Left ventricle myocardium inferior (tissue), 1 donor: ENCODE data around the gene STIMATE. TPM values are rescaled to one million over a fixed set of nuclear protein-coding genes. Genes with fewer than 3 reads are reported as not detected.

Experiments
- DNase-seq: peaks from one replicate; pipeline ENCODE4 v3.0.0-alpha.2; 2020
- H3K27ac ChIP-seq: fragments of 200-600 bp; replicated peaks from 2 replicates; pipeline ENCODE4 v1.8.0; 2021
- H3K27me3 ChIP-seq: fragments of 200-600 bp; 2 replicates; pipeline ENCODE4 v1.8.0; 2021; ENCODE audit warnings: low read depth
- H3K36me3 ChIP-seq: fragments of 200-600 bp; 2 replicates; pipeline ENCODE4 v1.8.0; 2021
- H3K4me1 ChIP-seq: fragments of 200-600 bp; 2 replicates; pipeline ENCODE4 v1.8.0; 2021
- H3K4me3 ChIP-seq: fragments of 200-600 bp; 2 replicates; pipeline ENCODE4 v1.8.0; 2021; ENCODE audit warnings: mild to moderate bottlenecking, moderate library complexity
- H3K9me3 ChIP-seq: fragments of 200-600 bp; replicated peaks from 2 replicates; pipeline ENCODE4 v1.8.0; 2021
- CTCF ChIP-seq: fragments of 200-600 bp; IDR thresholded peaks from 2 replicates; pipeline ENCODE4 v1.8.0; 2021; ENCODE audit warnings: antibody characterized with exemption, mild to moderate bottlenecking, borderline replicate concordance
- intact Hi-C: fragments of 100-400 bp; cut with micrococcal nuclease; formaldehyde crosslinking; loops from one replicate; pipeline ENCODE4 v1.11.0; 2022
- total RNA-seq: library from RNA; stranded (reverse); fragmentation: NEBNext Ultra II Directional; extraction: Animal tissue kit (Norgen Biotek cat#: 25700); gene quantifications from one replicate; pipeline ENCODE4 v1.2.1, GENCODE V29; 2021
- donor health status: DM: no; HTN: yes; CAD: no; lungs with severe emphysema.

The STIMATE gene
- total RNA-seq, 1 donor from 2014 or later: 6.3 TPM

DNA sequence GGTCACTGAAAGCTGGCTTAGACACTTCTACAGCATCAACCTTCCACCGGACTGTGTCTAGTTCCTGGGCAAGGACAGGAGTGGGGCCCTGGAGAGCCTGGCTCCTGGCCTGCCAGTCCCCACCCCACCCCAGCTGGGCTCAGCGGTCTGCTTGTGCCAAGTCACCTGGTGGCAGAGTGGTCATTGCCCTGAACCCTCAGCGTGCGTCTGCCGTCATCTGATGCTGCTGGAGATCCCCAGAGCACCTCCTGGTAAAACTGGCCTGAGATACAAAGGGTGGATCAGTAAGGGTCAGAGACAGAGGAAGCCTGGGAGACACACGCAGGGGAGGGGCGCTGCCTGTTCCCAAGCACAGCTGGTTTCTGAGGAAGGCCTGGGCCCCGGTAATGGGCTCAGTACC lies 83.5 kb downstream of the STIMATE start:
- H3K27me3 ChIP-seq: no peaks in the 10 kb centered on the region
- intact Hi-C loops: no loop called here
- H3K9me3 ChIP-seq: no peaks in the 10 kb centered on the region
- H3K36me3 ChIP-seq: no peaks in the 10 kb centered on the region
- no peak for DNase-seq
- TF ChIP-seq CTCF: no peak
- no peaks in the 10 kb centered on the region for H3K4me1 ChIP-seq
- no peak overlapping the region for H3K27ac ChIP-seq
- H3K4me3 ChIP-seq: no peak overlapping the region

- TF ChIP-seq CTCF: no peak
- Histone ChIP-seq H3K4me1 (no peaks in the 10 kb centered on the region), H3K9me3 (no peaks in the 10 kb centered on the region), H3K27ac (no peak overlapping the region), H3K27me3 (peaks cover under 1% of the 10 kb centered on the region), H3K36me3 (no peaks in the 10 kb centered on the region), H3K4me3 (no peak overlapping the region)
- DNase-seq: no peak
- intact Hi-C loops: no loop called here
Measured at GRCh38 chr3:52811452-52812011, 85.8 kb downstream of the STIMATE start.

DNA sequence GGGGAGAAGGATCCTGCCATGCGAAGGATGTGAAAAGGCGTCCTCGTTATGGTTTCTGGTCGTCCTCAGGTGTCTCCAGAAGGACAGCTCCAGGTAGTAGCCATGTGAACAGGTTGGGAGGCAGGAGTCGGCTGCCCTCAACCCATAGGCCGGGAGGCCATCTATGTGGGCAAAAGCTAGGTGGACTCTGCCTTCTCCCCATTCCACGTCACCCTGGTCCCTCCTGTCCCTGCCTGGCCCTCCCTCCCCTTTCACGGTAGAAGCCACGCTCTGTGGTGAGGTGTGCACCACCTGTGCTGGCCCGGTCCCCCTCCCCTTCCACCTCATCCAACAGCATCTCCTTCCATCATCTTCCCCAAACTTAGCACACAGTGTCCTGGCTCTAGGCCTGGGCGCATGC lies 86.4 kb downstream of the STIMATE start:
- intact Hi-C loops: no loop called here
- H3K9me3 ChIP-seq: no peaks in the 10 kb centered on the region
- peaks cover 4% of the 10 kb centered on the region for H3K27me3 ChIP-seq
- no peak for DNase-seq
- no peak overlapping the region for H3K4me3 ChIP-seq
- TF ChIP-seq CTCF: no peak
- H3K36me3 ChIP-seq: no peaks in the 10 kb centered on the region
- no peaks in the 10 kb centered on the region for H3K4me1 ChIP-seq
- no peak overlapping the region for H3K27ac ChIP-seq

DNA sequence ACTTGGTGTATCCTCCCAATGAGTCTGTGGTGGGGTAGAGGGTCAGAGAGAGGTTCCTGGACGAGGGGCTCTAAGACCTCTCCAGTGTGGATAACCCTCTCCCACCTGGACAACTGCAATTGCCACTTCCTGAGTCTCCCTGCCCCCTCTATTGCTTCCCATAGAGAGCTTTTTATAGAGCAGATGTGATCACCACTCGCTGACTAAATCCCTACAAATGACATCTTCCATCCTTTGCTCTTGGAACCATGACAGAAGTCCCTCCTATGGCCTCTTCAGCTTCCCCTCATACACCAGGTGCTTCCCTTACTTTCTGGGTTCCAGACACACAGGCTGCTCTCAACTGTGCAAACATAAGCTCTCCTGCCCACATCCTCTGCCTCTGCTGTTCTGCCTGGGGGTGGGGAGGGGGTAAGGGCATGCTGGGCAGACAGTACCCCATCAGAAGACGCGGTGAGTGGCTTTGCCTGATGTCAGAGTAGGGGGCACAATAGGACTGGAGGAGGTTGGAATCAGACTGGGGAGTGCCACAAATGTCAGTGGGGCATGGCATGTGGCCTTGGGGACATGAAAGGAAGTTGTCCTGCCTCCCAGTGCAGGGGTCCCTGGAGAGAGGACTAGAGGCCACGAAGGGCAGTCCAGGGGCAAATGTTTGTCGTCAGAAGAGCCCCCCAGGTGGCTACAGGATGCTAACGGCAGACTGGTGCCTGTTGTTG lies 87.5 kb downstream of the STIMATE start:
- Histone ChIP-seq H3K4me1 (no peaks in the 10 kb centered on the region), H3K4me3 (no peak overlapping the region), H3K27me3 (peaks cover 15% of the 10 kb centered on the region), H3K27ac (no peak overlapping the region), H3K9me3 (no peaks in the 10 kb centered on the region), H3K36me3 (no peaks in the 10 kb centered on the region)
- no peak for TF ChIP-seq CTCF
- intact Hi-C loops: no loop called here
- DNase-seq: no peak

DNA sequence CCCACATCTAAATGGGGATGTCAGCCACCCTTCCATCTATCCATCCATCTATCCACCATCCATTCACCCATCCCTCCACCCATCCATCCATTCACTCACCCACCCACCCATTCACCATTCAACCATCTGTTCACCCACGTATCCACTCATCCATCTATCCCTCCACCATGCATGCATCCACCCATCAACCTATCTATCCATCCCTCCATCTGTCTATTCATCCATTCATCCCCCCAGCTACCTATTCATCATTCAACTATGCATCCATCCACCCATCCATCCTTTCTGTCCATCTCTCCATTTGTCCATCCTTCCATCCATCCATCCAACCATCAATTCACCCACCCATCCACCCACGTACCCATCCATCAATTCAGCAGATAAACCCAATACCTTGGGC lies 88.2 kb downstream of the STIMATE start:
- H3K27ac ChIP-seq: no peak overlapping the region
- no peaks in the 10 kb centered on the region for H3K36me3 ChIP-seq
- TF ChIP-seq CTCF: no peak
- intact Hi-C loops: no loop called here
- DNase-seq: no peak
- H3K9me3 ChIP-seq: no peaks in the 10 kb centered on the region
- H3K27me3 ChIP-seq: peaks cover 16% of the 10 kb centered on the region
- H3K4me1 ChIP-seq: no peaks in the 10 kb centered on the region
- no peak overlapping the region for H3K4me3 ChIP-seq
